Measurements from ENCODE around the gene PARD3B. TPM values are rescaled to one million over a fixed set of nuclear protein-coding genes. Genes with fewer than 3 reads are reported as not detected.

Gene PARD3B
- total and polyA plus RNA-seq, 10 of the 15 experiments (the other 5 are each of a cell fraction or from before 2014, with no cell fraction given), result 0.01 to 0.54 (median 0.07) TPM; not detected in 7

- H3K4me2 ChIP-seq (ENCODE audit: control insufficient read depth, insufficient read depth), result no peak overlapping the region
- BruUV-seq (replicated peaks), result no TSS peak
Observed at GRCh38 chr2:205427112-205427511, 881.8 kb downstream of the PARD3B start.

More at GRCh38 chr2:205427112-205427511, 881.8 kb downstream of the PARD3B start:
- H3K27ac ChIP-seq (ENCODE audit: control insufficient read depth, insufficient read depth), result no peak overlapping the region
- no peaks in the 10 kb centered on the region; a peak in 1 of 4 replicates for H3K27me3 ChIP-seq (replicated peaks in 1 of 2; ENCODE audit: control insufficient read depth in 2 of 2, insufficient read depth in 2 of 2, low read length in 1 of 2)
- H3K9me3 ChIP-seq (replicated peaks; ENCODE audit: control insufficient read depth, insufficient read depth, low read length), result no peaks in the 10 kb centered on the region
- H4K20me1 ChIP-seq (ENCODE audit: control insufficient read depth, insufficient read depth), result no peaks in the 10 kb centered on the region
- H3K36me3 ChIP-seq (ENCODE audit: control insufficient read depth in 2 of 2, insufficient read depth in 2 of 2, low read length in 1 of 2), result no peaks in the 10 kb centered on the region
- TF ChIP-seq KDM1A (IDR thresholded peaks at IDR 0.05; ENCODE audit: borderline replicate concordance), result no peak
- no peak for TF ChIP-seq NFYA (IDR thresholded peaks at IDR 0.05; ENCODE audit: borderline replicate concordance, low read depth, low read length)
- no peak for TF ChIP-seq CBX5 (IDR thresholded peaks at IDR 0.05; ENCODE audit: low read depth)
- no peak for TF ChIP-seq NKRF (conservative IDR thresholded peaks at IDR 0.05)
- no peak for TF ChIP-seq HDAC2 (IDR thresholded peaks at IDR 0.05)
- no peak for TF ChIP-seq BCLAF1 (IDR thresholded peaks at IDR 0.05)
- TF ChIP-seq MEF2B (IDR thresholded peaks at IDR 0.05; ENCODE audit: partially characterized antibody, poor library complexity, severe bottlenecking), result no peak
- TF ChIP-seq PBX3 (IDR thresholded peaks at IDR 0.05; ENCODE audit: insufficient replicate concordance, low read depth, low read length), result no peak
- no peak for TF ChIP-seq SMARCA5 (IDR thresholded peaks at IDR 0.05)
- no peak for TF ChIP-seq DPF2 (IDR thresholded peaks at IDR 0.05)
- no peak for TF ChIP-seq SREBF2 (IDR thresholded peaks at IDR 0.05; ENCODE audit: low read length)
- TF ChIP-seq SRF (IDR thresholded peaks at IDR 0.05; ENCODE audit: low read depth in 2 of 2, low read length in 2 of 2), result no peak
- TF ChIP-seq HDGF (IDR thresholded peaks at IDR 0.05), result no peak
- no peak for TF ChIP-seq POLR2A (IDR thresholded peaks at IDR 0.05; ENCODE audit: low read depth, low read length)
- no peak for TF ChIP-seq EED (IDR thresholded peaks at IDR 0.05; ENCODE audit: low read depth)
- no peak overlapping the region for H3K4me3 ChIP-seq
- H3K9ac ChIP-seq (ENCODE audit: control insufficient read depth, insufficient read depth, low read length), result no peak overlapping the region
- WGBS (ENCODE audit: insufficient coverage, insufficient replicate concordance, low lambda C conversion rate, missing lambda C conversion rate), result 42% methylated on average over 3 of the region's 3 CpGs
- ChIA-PET CTCF (no interaction called here), POLR2A (no interaction called here), RAD21 (ENCODE audit: unreplicated experiment) (no interaction called here), SMC1A (ENCODE audit: uncharacterized antibody, unreplicated experiment) (no interaction called here)
- no peaks in the 10 kb centered on the region for H3K79me2 ChIP-seq (ENCODE audit: control insufficient read depth, insufficient read depth, low read length)
- DNase-seq (ENCODE audit: low read depth, low spot score), result no peak
- intact Hi-C loops (cut with micrococcal nuclease; ENCODE audit: unreplicated experiment), result no loop called here
- in situ Hi-C loops (cut with MboI), result no loop called here
- H2AFZ ChIP-seq (ENCODE audit: control insufficient read depth, low read depth, low read length), result no peak overlapping the region
- no peak for ATAC-seq
- FAIRE-seq, result no peak
- H3K4me1 ChIP-seq (ENCODE audit: control insufficient read depth, insufficient read depth, low read length), result no peaks in the 10 kb centered on the region
